ENCODE data around the gene CDKN2D.
"Not testable (repeated sequence)": the region's sequence is repeated elsewhere in the genome, so short reads cannot be mapped to it uniquely, and the experiment has no call there.

CDKN2D gene

DNA sequence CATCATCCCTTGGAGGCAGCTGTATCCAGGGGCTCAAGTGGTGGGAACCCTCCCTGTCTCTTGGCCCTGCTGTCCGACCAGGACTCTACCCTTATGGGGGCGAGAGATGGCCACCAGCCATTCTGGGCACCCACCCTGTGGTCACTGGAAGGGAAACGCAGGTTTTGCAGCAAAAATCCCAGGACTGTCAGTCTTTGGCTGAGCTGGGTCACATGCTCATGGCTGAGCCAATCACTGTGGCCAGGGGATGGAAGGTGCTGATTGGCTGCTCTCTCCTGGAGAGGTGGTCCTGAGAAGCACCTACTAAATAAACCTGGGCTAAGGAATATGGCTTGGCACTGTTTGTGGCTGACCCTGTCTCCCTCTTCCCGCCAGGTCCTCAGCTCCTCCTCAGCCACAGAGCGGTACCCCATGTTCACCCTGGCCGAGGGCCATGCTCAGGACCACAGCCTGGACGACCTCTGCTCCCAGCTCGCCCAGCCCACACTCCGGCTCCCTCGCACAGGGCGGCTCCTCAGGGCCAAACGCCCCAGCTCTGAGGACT is 16.2 kb downstream of the CDKN2D start:
- TF ChIP-seq, protein P1, sequence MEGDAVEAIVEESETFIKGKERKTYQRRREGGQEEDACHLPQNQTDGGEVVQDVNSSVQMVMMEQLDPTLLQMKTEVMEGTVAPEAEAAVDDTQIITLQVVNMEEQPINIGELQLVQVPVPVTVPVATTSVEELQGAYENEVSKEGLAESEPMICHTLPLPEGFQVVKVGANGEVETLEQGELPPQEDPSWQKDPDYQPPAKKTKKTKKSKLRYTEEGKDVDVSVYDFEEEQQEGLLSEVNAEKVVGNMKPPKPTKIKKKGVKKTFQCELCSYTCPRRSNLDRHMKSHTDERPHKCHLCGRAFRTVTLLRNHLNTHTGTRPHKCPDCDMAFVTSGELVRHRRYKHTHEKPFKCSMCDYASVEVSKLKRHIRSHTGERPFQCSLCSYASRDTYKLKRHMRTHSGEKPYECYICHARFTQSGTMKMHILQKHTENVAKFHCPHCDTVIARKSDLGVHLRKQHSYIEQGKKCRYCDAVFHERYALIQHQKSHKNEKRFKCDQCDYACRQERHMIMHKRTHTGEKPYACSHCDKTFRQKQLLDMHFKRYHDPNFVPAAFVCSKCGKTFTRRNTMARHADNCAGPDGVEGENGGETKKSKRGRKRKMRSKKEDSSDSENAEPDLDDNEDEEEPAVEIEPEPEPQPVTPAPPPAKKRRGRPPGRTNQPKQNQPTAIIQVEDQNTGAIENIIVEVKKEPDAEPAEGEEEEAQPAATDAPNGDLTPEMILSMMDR (IDR thresholded peaks at IDR 0.05; ENCODE audit: unreplicated experiment in 3 of 3) = no peak
- Mint-ChIP-seq H3K27me3 (ENCODE audit: low read depth) (no peaks in the 10 kb centered on the region), H3K4me3 (no peak overlapping the region), H3K4me1 (no peaks in the 10 kb centered on the region), H3K36me3 (ENCODE audit: low read depth) (peaks cover 71% of the 10 kb centered on the region), H3K27ac (no peak overlapping the region), H3K9me3 (no peaks in the 10 kb centered on the region)

DNA sequence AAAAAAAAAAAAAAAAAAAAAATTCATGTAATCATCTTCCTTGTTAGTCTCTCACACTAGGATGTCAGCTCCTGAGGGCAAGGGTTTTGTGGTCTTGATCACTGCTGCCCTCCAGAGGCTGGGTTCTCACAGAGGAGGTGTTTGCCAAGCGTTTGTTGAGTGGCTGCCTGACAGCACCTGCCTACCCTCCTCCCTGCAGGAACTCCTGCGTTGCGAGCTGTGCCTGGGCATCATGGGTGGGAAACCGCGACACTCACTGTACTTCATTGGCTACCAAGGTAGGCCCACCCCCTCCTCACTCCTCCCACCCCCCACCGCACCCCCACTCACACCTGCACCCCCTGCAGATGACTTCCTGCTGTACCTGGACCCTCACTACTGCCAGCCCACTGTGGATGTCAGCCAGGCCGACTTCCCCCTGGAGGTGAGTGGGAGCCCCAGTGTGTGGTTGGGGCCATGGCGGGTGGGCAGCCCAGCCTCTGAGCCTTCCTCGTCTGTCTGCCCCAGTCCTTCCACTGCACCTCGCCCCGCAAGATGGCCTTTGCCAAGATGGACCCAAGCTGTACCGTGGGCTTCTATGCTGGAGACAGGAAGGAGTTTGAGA is 17.0 kb downstream of the CDKN2D start:
- Mint-ChIP-seq H3K4me1 (no peaks in the 10 kb centered on the region), H3K27ac (no peak overlapping the region), H3K36me3 (ENCODE audit: low read depth) (peaks cover 75% of the 10 kb centered on the region), H3K9me3 (no peaks in the 10 kb centered on the region), H3K27me3 (ENCODE audit: low read depth) (no peaks in the 10 kb centered on the region), H3K4me3 (no peak overlapping the region)
- TF ChIP-seq, protein P1 (IDR thresholded peaks at IDR 0.05; ENCODE audit: unreplicated experiment in 3 of 3) = no peak

DNA sequence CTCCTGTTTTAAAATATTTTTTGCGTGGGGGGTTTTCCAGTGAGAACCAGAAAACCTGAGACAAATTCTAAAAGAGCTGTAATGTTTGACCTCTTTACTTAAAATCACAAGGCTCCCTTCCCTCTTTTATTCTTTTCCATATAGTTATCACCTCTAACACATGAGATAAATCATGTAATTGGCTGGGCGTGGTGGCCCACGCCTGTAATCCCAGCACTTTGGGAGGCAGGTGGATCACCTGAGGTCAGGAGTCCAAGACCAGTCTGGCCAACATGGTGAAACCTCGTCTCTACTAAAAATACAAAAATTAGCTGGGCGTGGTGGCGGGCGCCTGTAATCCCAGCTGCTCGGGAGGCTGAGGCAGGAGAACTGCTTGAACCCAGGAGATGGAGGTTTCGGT is 17.8 kb downstream of the CDKN2D start:
- H3K4me3 Mint-ChIP-seq; H3K27me3 Mint-ChIP-seq (ENCODE audit: low read depth); H3K9me3 Mint-ChIP-seq; H3K27ac Mint-ChIP-seq; H3K4me1 Mint-ChIP-seq: not testable (repeated sequence)
- H3K36me3 Mint-ChIP-seq (ENCODE audit: low read depth) = peaks cover 71% of the 10 kb centered on the region

DNA sequence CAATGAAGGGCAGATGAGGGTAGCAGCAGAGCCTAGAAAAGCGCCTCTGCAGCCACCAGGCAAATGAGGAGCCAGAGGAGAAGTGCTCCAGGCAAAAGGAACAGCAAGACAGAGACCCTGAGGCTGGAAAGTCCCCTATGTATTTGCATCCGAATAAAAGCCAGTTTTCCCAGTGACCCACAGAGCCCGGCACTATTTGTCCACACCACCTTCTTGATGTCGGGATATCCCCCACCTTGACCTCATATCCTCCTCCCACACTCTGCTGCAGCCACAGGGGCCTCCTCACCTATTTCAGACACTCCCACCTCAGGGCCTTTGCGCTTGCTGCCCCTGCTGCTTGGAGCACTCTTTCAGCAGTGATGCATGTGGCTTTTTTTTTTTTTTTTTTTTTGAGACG is 18.4 kb downstream of the CDKN2D start:
- Mint-ChIP-seq H3K9me3 (no peaks in the 10 kb centered on the region), H3K27me3 (ENCODE audit: low read depth) (no peaks in the 10 kb centered on the region)

DNA sequence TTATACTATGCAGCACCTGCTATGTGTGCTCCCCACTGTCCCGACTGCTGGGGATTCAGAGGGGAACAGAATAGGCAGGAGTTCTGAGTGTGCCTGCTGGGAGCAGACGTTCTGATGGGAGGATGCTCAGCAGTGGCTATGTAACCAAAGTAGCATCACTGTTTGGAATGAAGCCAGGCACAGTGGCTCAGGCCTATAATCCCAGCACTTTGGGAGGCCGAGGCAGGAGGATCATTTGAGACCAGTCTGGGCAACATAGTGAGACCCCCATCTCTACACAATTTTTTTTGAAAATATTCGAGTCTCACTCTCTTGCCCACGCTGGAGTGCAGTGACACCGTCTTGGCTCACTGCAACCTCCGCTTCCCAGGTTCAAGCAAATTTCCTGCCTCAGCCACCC is 19.0 kb downstream of the CDKN2D start:
- peaks cover 66% of the 10 kb centered on the region for H3K36me3 Mint-ChIP-seq (ENCODE audit: low read depth)
- no peaks in the 10 kb centered on the region for H3K9me3 Mint-ChIP-seq
- TF ChIP-seq, protein P1 (IDR thresholded peaks at IDR 0.05; ENCODE audit: unreplicated experiment in 3 of 3) = no peak
- H3K4me3 Mint-ChIP-seq = no peak overlapping the region
- H3K27me3 Mint-ChIP-seq (ENCODE audit: low read depth) = no peaks in the 10 kb centered on the region
- H3K4me1 Mint-ChIP-seq = peaks cover 5% of the 10 kb centered on the region
- no peak overlapping the region for H3K27ac Mint-ChIP-seq

More for the DNA sequence above, 18.4 kb downstream of the CDKN2D start:
- Mint-ChIP-seq H3K27ac (no peak overlapping the region), H3K4me3 (no peak overlapping the region), H3K4me1 (no peaks in the 10 kb centered on the region), H3K36me3 (ENCODE audit: low read depth) (peaks cover 67% of the 10 kb centered on the region)
- TF ChIP-seq, protein P1 (IDR thresholded peaks at IDR 0.05; ENCODE audit: unreplicated experiment in 3 of 3) = no peak

DNA sequence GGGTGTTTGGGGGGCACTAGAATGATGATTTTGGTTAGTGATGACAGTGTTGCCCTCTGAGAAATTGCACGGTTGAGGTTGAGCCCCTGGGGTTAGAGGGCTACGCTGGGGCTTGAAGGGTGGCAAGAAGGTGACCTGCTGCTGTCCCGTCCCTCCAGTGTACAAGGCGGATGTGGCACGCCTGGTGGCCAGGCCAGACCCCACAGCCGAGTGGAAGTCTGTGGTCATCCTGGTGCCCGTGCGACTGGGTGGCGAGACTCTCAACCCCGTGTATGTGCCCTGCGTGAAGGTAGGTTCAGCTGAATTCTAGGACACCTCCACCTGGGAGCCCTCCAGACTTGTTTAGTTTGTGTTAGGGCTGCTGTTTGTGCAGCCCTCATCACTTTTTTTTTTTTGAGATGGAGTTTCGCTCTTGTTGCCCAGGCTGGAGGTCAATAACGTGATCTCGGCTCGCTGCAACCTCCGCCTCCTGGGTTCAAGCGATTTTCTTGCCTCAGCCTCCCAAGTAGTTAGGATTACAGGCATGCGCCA is 20.0 kb downstream of the CDKN2D start:
- H3K36me3 Mint-ChIP-seq (ENCODE audit: low read depth) = peaks cover 57% of the 10 kb centered on the region
- H3K4me1 Mint-ChIP-seq = peaks cover 5% of the 10 kb centered on the region
- no peak overlapping the region for H3K4me3 Mint-ChIP-seq
- TF ChIP-seq, protein P1 (IDR thresholded peaks at IDR 0.05; ENCODE audit: unreplicated experiment in 3 of 3) = no peak
- H3K27ac Mint-ChIP-seq = no peak overlapping the region
- no peaks in the 10 kb centered on the region for H3K27me3 Mint-ChIP-seq (ENCODE audit: low read depth)
- H3K9me3 Mint-ChIP-seq = no peaks in the 10 kb centered on the region

Data from nephron (organoid).